HepG2 (cell line): ENCODE data around the gene ZBTB48. TPM values are rescaled to one million over a fixed set of nuclear protein-coding genes. Genes with fewer than 3 reads are reported as not detected.

Source experiments
- ARNT ChIP-seq: fragments of 450-650 bp; IDR thresholded peaks from 2 replicates; pipeline ENCODE4 v1.6.1; 2017
- ATF5 ChIP-seq: sonication (generic); formaldehyde crosslinking; IDR thresholded peaks from 2 replicates; pipeline ENCODE4 v1.4.0; 2020; ENCODE audit warnings: mild to moderate bottlenecking, low read depth, missing genetic modification reagents
- CENPT ChIP-seq: sonication (generic); formaldehyde crosslinking; IDR thresholded peaks from 2 replicates; pipeline ENCODE4 v1.8.0; 2022; ENCODE audit warnings: low read depth, mild to moderate bottlenecking, moderate library complexity, missing genetic modification reagents
- GRHL1 ChIP-seq: sonication (generic); formaldehyde crosslinking; conservative IDR thresholded peaks from 2 replicates; pipeline ENCODE4 v1.8.0; 2022; ENCODE audit warnings: missing genetic modification reagents
- JUND ChIP-seq: sonication (generic); formaldehyde crosslinking; IDR thresholded peaks from 2 replicates; pipeline ENCODE4 v1.8.0; 2022; ENCODE audit warnings: mild to moderate bottlenecking, missing genetic modification reagents
- PAF1 ChIP-seq: IDR thresholded peaks from 2 replicates; pipeline ENCODE4 v1.6.1; 2016; ENCODE audit warnings: missing genetic modification reagents, missing compliant biosample characterization
- PRMT3 ChIP-seq: sonication (generic); formaldehyde crosslinking; IDR thresholded peaks from 2 replicates; pipeline ENCODE4 v1.8.1; 2022; ENCODE audit warnings: low read depth, mild to moderate bottlenecking, moderate library complexity, missing genetic modification reagents, borderline replicate concordance
- RNF219 ChIP-seq: sonication (generic); formaldehyde crosslinking; IDR thresholded peaks from 2 replicates; pipeline ENCODE4 v1.5.0; 2020; ENCODE audit warnings: mild to moderate bottlenecking, missing genetic modification reagents
- SCMH1 ChIP-seq: sonication (generic); formaldehyde crosslinking; IDR thresholded peaks from 2 replicates; pipeline ENCODE4 v1.9.0; 2021; ENCODE audit warnings: missing genetic modification reagents, mild to moderate bottlenecking, borderline replicate concordance
- TP53 ChIP-seq: sonication (generic); formaldehyde crosslinking; conservative IDR thresholded peaks from 2 replicates; pipeline ENCODE4 v1.4.0; 2020; ENCODE audit warnings: missing genetic modification reagents
- TRIM24 ChIP-seq: sonication (generic); formaldehyde crosslinking; IDR thresholded peaks from 2 replicates; pipeline ENCODE4 v1.8.0; 2022; ENCODE audit warnings: mild to moderate bottlenecking, missing genetic modification reagents
- ZBTB10 ChIP-seq: sonication (generic); formaldehyde crosslinking; IDR thresholded peaks from 2 replicates; pipeline ENCODE4 v1.4.0; 2020; ENCODE audit warnings: missing genetic modification reagents, borderline replicate concordance
- ZBTB14 ChIP-seq: sonication (generic); formaldehyde crosslinking; IDR thresholded peaks from 2 replicates; pipeline ENCODE4 v1.4.0; 2020; ENCODE audit warnings: missing genetic modification reagents
- ZBTB20 ChIP-seq: sonication (generic); formaldehyde crosslinking; IDR thresholded peaks from 2 replicates; pipeline ENCODE4 v1.8.1; 2023; ENCODE audit warnings: missing genetic modification reagents, low read depth, mild to moderate bottlenecking, borderline replicate concordance
- ZNF121 ChIP-seq: sonication (generic); formaldehyde crosslinking; IDR thresholded peaks from 2 replicates; pipeline ENCODE4 v1.5.0; 2020; ENCODE audit warnings: mild to moderate bottlenecking, missing genetic modification reagents
- ZNF317 ChIP-seq: sonication (generic); formaldehyde crosslinking; IDR thresholded peaks from 2 replicates; pipeline ENCODE4 v1.5.0; 2020; ENCODE audit warnings: mild to moderate bottlenecking, missing genetic modification reagents
- ZNF451 ChIP-seq: sonication (generic); formaldehyde crosslinking; IDR thresholded peaks from 2 replicates; pipeline ENCODE4 v1.5.0; 2020; ENCODE audit warnings: mild to moderate bottlenecking, missing genetic modification reagents
- ZNF484 ChIP-seq: sonication (generic); formaldehyde crosslinking; IDR thresholded peaks from 2 replicates; pipeline ENCODE4 v1.5.1; 2020; ENCODE audit warnings: mild to moderate bottlenecking, low read depth, missing genetic modification reagents, borderline replicate concordance
- ZNF501 ChIP-seq: sonication (generic); formaldehyde crosslinking; IDR thresholded peaks from 2 replicates; pipeline ENCODE4 v1.5.1; 2020; ENCODE audit warnings: mild to moderate bottlenecking, moderate library complexity, missing genetic modification reagents
- ZNF552 ChIP-seq: sonication (generic); formaldehyde crosslinking; IDR thresholded peaks from 2 replicates; pipeline ENCODE4 v1.9.0; 2022; ENCODE audit warnings: missing genetic modification reagents, mild to moderate bottlenecking, borderline replicate concordance
- ZNF691 ChIP-seq: sonication (generic); formaldehyde crosslinking; IDR thresholded peaks from 2 replicates; pipeline ENCODE4 v1.4.0; 2020; ENCODE audit warnings: missing genetic modification reagents, low read depth, mild to moderate bottlenecking, borderline replicate concordance
- ZNF746 ChIP-seq: sonication (generic); formaldehyde crosslinking; IDR thresholded peaks from 2 replicates; pipeline ENCODE4 v1.8.0; 2022; ENCODE audit warnings: mild to moderate bottlenecking, missing genetic modification reagents
- polyA plus RNA-seq, 8 experiments: library from polyadenylated mRNA; depleted of rRNA in 3 of 8; stranded (reverse) in 7 of 8; unstranded in 1 of 8; fragments of >200 nt; fragmentation: Illumina TruSeq in 4 of 8; extraction: Trizol in 4 of 8; gene quantifications; 2 replicates each; pipeline versions ENCODE4 v1.2.1 to v1.2.3, GENCODE V29; 2011 to 2016; ENCODE audit warnings: low read depth in 4 of 8, missing spikeins in 1 of 8, mixed read lengths in 1 of 8; ENCODE audit not compliant: insufficient read depth in 1 of 8
- total RNA-seq, 5 experiments: library from RNA; depleted of rRNA; stranded (reverse); fragments of >200 nt; fragmentation: Illumina TruSeq; extraction: Trizol; gene quantifications; 2 replicates each; pipeline ENCODE4 v1.2.3, GENCODE V29; 2016; ENCODE audit warnings: low read depth in 1 of 5

The ZBTB48 gene
- total and polyA plus RNA-seq, 2 of the 13 experiments (the other 11 are each of a cell fraction or from before 2014, with no cell fraction given) = 13.0 to 17.1 TPM

GRCh38 chr1:6582370-6582769 is 2.6 kb downstream of the ZBTB48 start (continued):
- no peak for TF ChIP-seq SCMH1 (CRISPR knock-in tag)
- TF ChIP-seq ZBTB10 (CRISPR knock-in tag) = no peak
- no peak for TF ChIP-seq ZNF484 (CRISPR knock-in tag)
- no peak for TF ChIP-seq CENPT
- no peak for TF ChIP-seq GRHL1 (CRISPR knock-in tag)
- TF ChIP-seq TP53 (CRISPR knock-in tag) = no peak
- no peak for TF ChIP-seq PRMT3 (CRISPR knock-in tag)
- TF ChIP-seq ATF5 = no peak
- no peak for TF ChIP-seq ZBTB14 (CRISPR knock-in tag)
- no peak for TF ChIP-seq ARNT
- TF ChIP-seq ZNF746 = no peak
- TF ChIP-seq PAF1 (CRISPR knock-in tag) = no peak
- no peak for TF ChIP-seq ZNF552 (CRISPR knock-in tag)
- no peak for TF ChIP-seq ZNF121
- TF ChIP-seq JUND (CRISPR knock-in tag) = no peak
- no peak for TF ChIP-seq ZNF451
- TF ChIP-seq ZNF317 (CRISPR knock-in tag) = no peak
- TF ChIP-seq ZNF501 = peak; percentile 68
- peak; percentile 86 for TF ChIP-seq ZNF691
- no peak for TF ChIP-seq RNF219 (CRISPR knock-in tag)
- no peak for TF ChIP-seq TRIM24
- TF ChIP-seq ZBTB20 = no peak
